Natural killer cell (primary cell): Measurements from ENCODE around the gene SNTN. TPM values are rescaled to one million over a fixed set of nuclear protein-coding genes. Genes with fewer than 3 reads are reported as not detected.

Experiments used
- ATAC-seq, 3 donors: fragments of 150-1000 bp in 2 of 3; fragments of 200-7000 bp in 1 of 3; cut with Tn5 transposase; 1 replicate in 1 of 3; 2 replicates in 2 of 3; pipeline ENCODE4 v1.10.0; 2021; ENCODE audit warnings: mild to moderate bottlenecking in 2 of 3, moderate library complexity in 2 of 3
- DNase-seq, 2 donors: peaks; one replicate each; pipeline versions ENCODE4 v3.0.0 to v3.0.0-alpha.2; 2013 to 2021; ENCODE audit warnings: mixed read lengths in 1 of 2
- H3K27ac ChIP-seq: one replicate; pipeline ENCODE4 v1.5.1; 2013; ENCODE audit warnings: mild to moderate bottlenecking, low read length
- H3K27me3 ChIP-seq: one replicate; pipeline ENCODE4 v1.6.1; 2013; ENCODE audit warnings: low read length; ENCODE audit not compliant: control insufficient read depth, insufficient read depth
- H3K36me3 ChIP-seq: one replicate; pipeline ENCODE4 v1.6.1; 2013; ENCODE audit warnings: low read length; ENCODE audit not compliant: control insufficient read depth, insufficient read depth
- H3K4me1 ChIP-seq: one replicate; pipeline ENCODE4 v1.6.1; 2013; ENCODE audit warnings: low read length; ENCODE audit not compliant: control insufficient read depth, insufficient read depth
- H3K4me3 ChIP-seq: one replicate; pipeline ENCODE4 v1.5.1; 2013; ENCODE audit warnings: low read length
- H3K9me3 ChIP-seq: one replicate; pipeline ENCODE4 v1.6.1; 2013; ENCODE audit warnings: low read length; ENCODE audit not compliant: control insufficient read depth, insufficient read depth
- H3K27ac Mint-ChIP-seq, 2 donors: one replicate each; pipeline ENCODE4 v1.8.0; 2022; ENCODE audit warnings: mild to moderate bottlenecking in 2 of 2, mixed read lengths in 2 of 2, moderate library complexity in 1 of 2
- H3K27me3 Mint-ChIP-seq, 2 donors: one replicate each; pipeline ENCODE4 v1.8.0; 2022; ENCODE audit warnings: low read depth in 2 of 2, mixed read lengths in 2 of 2
- H3K36me3 Mint-ChIP-seq: one replicate; pipeline ENCODE4 v1.8.0; 2022; ENCODE audit warnings: mixed read lengths
- H3K4me1 Mint-ChIP-seq, 2 donors: one replicate each; pipeline ENCODE4 v1.8.0; 2022; ENCODE audit warnings: mixed read lengths in 2 of 2
- H3K4me3 Mint-ChIP-seq: one replicate; pipeline ENCODE4 v1.8.0; 2022; ENCODE audit warnings: mild to moderate bottlenecking, moderate library complexity, mixed read lengths
- H3K9me3 Mint-ChIP-seq, 2 donors: one replicate each; pipeline ENCODE4 v1.8.0; 2022; ENCODE audit warnings: mixed read lengths in 2 of 2
- CTCF ChIP-seq: fragments of 200-600 bp; IDR thresholded peaks from one replicate; pipeline ENCODE4 v1.8.0; 2022; ENCODE audit warnings: antibody characterized with exemption
- WGBS: methylation state at CpG from one replicate; pipeline ENCODE4 v1.1.7; 2013; ENCODE audit warnings: missing lambda C conversion rate; ENCODE audit not compliant: insufficient coverage; 5-methylcytosine and 5-hydroxymethylcytosine counted together
- intact Hi-C: fragments of 100-400 bp; cut with micrococcal nuclease; formaldehyde crosslinking; loops from one replicate; pipeline ENCODE4 v1.14.2; 2022
- total RNA-seq, 4 donors: library from RNA; stranded (reverse); fragments of 120-200 nt in 1 of 4; gene quantifications; one replicate each; pipeline versions ENCODE4 v1.2.3 to v1.2.4, GENCODE V29; 2013 to 2022

The SNTN gene
- total RNA-seq, 3 donors from 2014 or later (not counting 1 experiment from before 2014, with no cell fraction given), result not detected

GRCh38 chr3:63654931-63655330 lies 2.5 kb downstream of the SNTN start:
- Histone ChIP-seq H3K4me1 (no peaks in the 10 kb centered on the region), H3K27me3 (no peaks in the 10 kb centered on the region), H3K4me3 (no peak overlapping the region), H3K9me3 (no peaks in the 10 kb centered on the region), H3K27ac (no peak overlapping the region), H3K36me3 (no peaks in the 10 kb centered on the region)
- H3K36me3 Mint-ChIP-seq, result no peaks in the 10 kb centered on the region
- WGBS, result 72% methylated on average over 5 of the region's 5 CpGs
- no peaks in the 10 kb centered on the region for H3K4me1 Mint-ChIP-seq
- TF ChIP-seq CTCF, result no peak
- intact Hi-C loops, result no loop called here
- peaks cover 0 to 8% of the 10 kb centered on the region in 2 donors for H3K9me3 Mint-ChIP-seq
- no peak for ATAC-seq
- H3K27ac Mint-ChIP-seq, result no peak overlapping the region
- no peaks in the 10 kb centered on the region for H3K27me3 Mint-ChIP-seq
- no peak overlapping the region for H3K4me3 Mint-ChIP-seq
- DNase-seq, result no peak

GRCh38 chr3:63655519-63655918 lies 3.0 kb downstream of the SNTN start:
- 64% methylated on average over 3 of the region's 4 CpGs for whole genome bisulfite sequencing
- Histone ChIP-seq H3K27me3 (no peaks in the 10 kb centered on the region), H3K9me3 (no peaks in the 10 kb centered on the region), H3K36me3 (no peaks in the 10 kb centered on the region), H3K4me1 (no peaks in the 10 kb centered on the region), H3K27ac (no peak overlapping the region), H3K4me3 (no peak overlapping the region)
- DNase-seq (no peak), ATAC-seq (no peak)
- no peak overlapping the region for H3K27ac Mint-ChIP-seq
- TF ChIP-seq CTCF, result no peak
- H3K36me3 Mint-ChIP-seq, result no peaks in the 10 kb centered on the region
- intact Hi-C loops, result no loop called here
- peaks cover 0 to 8% of the 10 kb centered on the region in 2 donors for H3K9me3 Mint-ChIP-seq
- no peaks in the 10 kb centered on the region for H3K27me3 Mint-ChIP-seq
- no peak overlapping the region for H3K4me3 Mint-ChIP-seq
- H3K4me1 Mint-ChIP-seq, result no peaks in the 10 kb centered on the region

- peaks cover 0 to 8% of the 10 kb centered on the region in 2 donors for H3K9me3 Mint-ChIP-seq
- DNase-seq (no peak), ATAC-seq (no peak)
- intact Hi-C loops, result no loop called here
- no peaks in the 10 kb centered on the region for H3K36me3 ChIP-seq
- TF ChIP-seq CTCF, result no peak
- H3K27ac Mint-ChIP-seq, result no peak overlapping the region
- H3K27me3 Mint-ChIP-seq, result no peaks in the 10 kb centered on the region
- H3K27ac ChIP-seq, result no peak overlapping the region
- no peaks in the 10 kb centered on the region for H3K27me3 ChIP-seq
- WGBS, result 89% methylated on average over 6 of the region's 6 CpGs
- no peaks in the 10 kb centered on the region for H3K4me1 Mint-ChIP-seq
- H3K4me1 ChIP-seq, result no peaks in the 10 kb centered on the region
- H3K9me3 ChIP-seq, result no peaks in the 10 kb centered on the region
- no peak overlapping the region for H3K4me3 ChIP-seq
- H3K36me3 Mint-ChIP-seq, result no peaks in the 10 kb centered on the region
- no peak overlapping the region for H3K4me3 Mint-ChIP-seq
These were observed 4.3 kb downstream of the SNTN start for GRCh38 chr3:63656786-63657185.

GRCh38 chr3:63661242-63661641 lies 8.8 kb downstream of the SNTN start:
- Mint-ChIP-seq H3K4me3 (no peak overlapping the region), H3K4me1 (no peaks in the 10 kb centered on the region), H3K36me3 (no peaks in the 10 kb centered on the region), H3K27me3 (no peaks in the 10 kb centered on the region), H3K27ac (no peak overlapping the region), H3K9me3 (no peaks in the 10 kb centered on the region)
- no peaks in the 10 kb centered on the region for H3K36me3 ChIP-seq
- H3K4me3 ChIP-seq, result no peak overlapping the region
- ATAC-seq (no peak), DNase-seq (no peak)
- H3K27me3 ChIP-seq, result no peaks in the 10 kb centered on the region
- TF ChIP-seq CTCF, result no peak
- no CpG with 5 or more reads among the region's 1 CpG for whole genome bisulfite sequencing
- no peaks in the 10 kb centered on the region for H3K4me1 ChIP-seq
- H3K9me3 ChIP-seq, result no peaks in the 10 kb centered on the region
- intact Hi-C loops, result no loop called here
- H3K27ac ChIP-seq, result no peak overlapping the region
